HPDE6-E6E7 (cell line): ENCODE results near the gene CD96.
A peak's percentile ranks its signal among the peaks of the same experiment; 100 is the strongest.
"Not testable (repeated sequence)": the region's sequence is repeated elsewhere in the genome, so short reads cannot be mapped to it uniquely, and the experiment has no call there.

Experiments
- DNase-seq: peaks from one replicate; pipeline ENCODE4 v3.0.0; 2011; ENCODE audit warnings: missing footprints; ENCODE audit errors: extremely low spot score

Gene CD96

DNA sequence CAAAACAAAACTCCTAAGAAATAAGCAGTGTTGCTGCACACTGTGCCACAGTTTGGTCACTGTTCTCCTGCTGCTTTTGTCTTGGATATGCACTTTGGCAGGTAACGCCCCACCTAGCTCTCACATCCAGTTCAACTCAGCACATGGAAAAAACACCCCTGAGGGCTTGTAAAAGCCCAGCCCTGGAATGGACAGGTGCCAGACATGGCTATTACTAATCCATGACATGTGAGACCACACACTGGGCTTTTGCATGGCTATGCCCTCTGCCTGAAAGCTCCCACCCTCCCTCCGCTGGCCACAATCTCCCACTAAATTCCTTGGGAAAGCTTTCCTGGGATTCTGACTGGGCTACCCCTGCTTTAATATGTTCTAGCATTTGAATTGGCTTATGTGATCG lies 77.8 kb downstream of the CD96 start:
- no peak for DNase-seq

- DNase-seq: no peak
Observed at GRCh38 chr3:111621535-111621934, 79.5 kb downstream of the CD96 start.

DNA sequence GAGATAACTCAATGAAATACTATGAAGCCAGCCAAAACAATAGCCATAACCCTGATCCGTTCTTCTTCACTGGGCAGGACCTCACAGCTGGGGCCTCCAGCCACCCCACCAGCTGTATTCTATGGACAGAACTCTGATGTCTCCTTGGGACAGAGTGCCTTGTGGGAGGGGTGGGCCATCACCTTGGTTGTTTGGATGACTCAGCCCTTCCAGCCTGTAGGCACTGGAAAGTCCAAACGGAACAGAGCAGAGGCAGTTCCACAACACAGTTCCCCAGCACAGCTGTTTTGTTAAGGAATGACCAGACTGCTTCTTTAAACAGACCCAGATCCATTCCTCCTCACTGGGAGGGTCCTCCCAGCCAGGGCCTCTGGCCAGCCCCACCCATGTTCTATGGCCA lies 85.1 kb downstream of the CD96 start:
- no peak for DNase-seq

DNA sequence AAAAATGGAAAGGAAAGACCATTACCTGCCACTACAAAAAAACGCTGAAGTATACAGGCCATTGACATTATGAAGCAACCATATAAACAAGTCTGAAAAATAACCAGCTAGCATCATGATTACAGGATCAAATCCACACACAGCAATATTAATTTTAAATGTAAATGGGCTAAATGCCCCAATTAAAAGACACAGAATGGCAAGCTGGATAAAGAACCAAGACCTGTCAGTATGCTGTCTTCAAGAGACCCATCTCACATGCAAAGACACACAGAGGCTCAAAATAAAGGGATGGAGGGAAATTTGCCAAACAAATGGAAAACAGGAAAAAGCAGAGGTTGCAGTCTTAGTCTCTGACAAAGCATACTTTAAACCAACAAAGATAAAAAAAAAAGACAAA lies 87.0 kb downstream of the CD96 start:
- DNase-seq: not testable (repeated sequence)

DNA sequence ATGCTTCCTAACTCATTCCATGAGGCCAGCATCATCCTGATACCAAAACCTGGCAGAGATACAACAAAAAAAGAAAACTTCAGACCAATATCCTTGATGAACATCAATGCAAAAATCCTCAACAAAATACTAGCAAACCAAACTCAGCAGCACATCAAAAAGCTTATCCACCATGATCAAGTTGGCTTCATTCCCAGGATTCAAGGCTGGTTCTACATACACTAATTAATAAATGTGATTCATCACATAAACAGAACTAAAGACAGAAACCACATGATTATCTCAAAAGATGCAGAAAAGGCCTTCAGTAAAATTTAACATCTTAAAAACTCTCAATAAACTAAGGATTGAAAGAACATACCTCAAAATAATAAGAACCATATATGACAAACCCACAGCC lies 88.6 kb downstream of the CD96 start:
- DNase-seq: not testable (repeated sequence)

GRCh38 chr3:111635403-111635802 lies 93.4 kb downstream of the CD96 start:
- no peak for DNase-seq

- no peak for DNase-seq
Observed at GRCh38 chr3:111636366-111636885, 94.4 kb downstream of the CD96 start.

GRCh38 chr3:111639316-111639715 lies 97.3 kb downstream of the CD96 start:
- DNase-seq: no peak

DNA sequence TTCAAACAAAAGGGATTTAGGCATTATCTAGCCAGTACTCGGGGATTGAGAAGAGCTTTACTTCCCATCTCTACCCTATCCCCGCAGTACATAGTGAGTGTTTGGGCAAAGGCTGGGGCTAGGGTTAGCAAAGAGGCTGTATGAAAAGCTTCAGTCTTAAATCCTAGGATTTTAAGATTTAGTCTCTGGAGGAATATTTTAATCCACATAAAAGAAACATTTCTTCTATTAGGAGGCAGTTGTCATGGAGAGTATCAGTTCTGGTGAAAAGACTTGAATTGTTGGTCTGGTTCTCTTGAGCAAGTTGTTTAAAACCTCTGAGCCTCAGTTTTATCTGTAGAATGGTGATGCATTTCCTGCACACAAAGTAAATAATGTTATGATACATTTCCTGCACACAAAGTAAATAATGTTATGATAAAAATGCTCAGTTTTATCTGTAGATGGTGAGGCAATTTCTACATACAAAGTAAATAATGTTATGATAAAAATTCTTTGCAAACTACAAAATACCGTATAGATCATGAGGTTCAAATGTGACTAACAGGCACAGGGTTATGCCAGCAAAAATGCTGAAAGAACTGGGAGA lies 107.1 kb downstream of the CD96 start:
- no peak for DNase-seq

- DNase-seq: no peak
Observed at GRCh38 chr3:111650378-111651275, 108.6 kb downstream of the CD96 start.

- no peak for DNase-seq
Observed at GRCh38 chr3:111652492-111653180, 110.6 kb downstream of the CD96 start.

DNA sequence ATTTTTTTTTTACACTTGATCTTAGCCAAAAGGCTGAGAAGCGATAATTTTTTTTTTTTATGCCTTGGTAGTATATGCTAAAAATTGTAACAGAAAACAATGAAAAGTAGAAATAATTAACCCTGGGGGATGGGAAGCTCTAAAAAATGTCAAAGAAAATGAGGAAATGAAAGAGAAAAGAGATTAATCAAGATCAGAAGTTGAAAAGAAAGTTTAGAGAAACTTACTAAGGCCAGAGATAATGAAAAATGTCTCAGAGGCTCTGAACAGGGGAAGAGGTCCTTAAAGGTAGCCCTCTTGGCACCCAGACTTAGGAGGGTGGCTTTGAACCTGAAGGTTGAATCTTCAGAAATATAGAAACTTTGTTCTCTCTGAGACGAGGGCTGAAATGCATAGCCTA lies 111.8 kb downstream of the CD96 start:
- DNase-seq: no peak

- no peak for DNase-seq
Observed at GRCh38 chr3:111662012-111662411, 120.0 kb downstream of the CD96 start.

DNA sequence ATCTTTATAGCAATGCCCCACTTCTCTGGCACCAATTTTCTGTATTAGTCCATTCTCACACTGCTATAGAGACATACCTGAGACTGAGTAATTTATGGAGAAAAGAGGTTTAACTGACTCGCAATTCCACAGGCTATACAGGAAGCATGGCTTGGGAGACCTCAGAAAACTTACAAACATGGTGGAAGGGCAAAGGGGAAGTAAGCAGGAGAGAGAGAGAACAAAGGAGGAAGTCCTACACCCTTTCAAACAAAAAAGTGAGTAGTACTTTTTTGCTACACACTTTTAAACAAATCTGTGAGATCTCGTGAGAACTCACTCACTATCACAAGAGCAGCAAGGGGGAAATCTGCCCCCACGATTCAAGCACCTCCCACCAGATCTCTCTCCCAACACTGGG lies 120.9 kb downstream of the CD96 start:
- no peak for DNase-seq

- DNase-seq: no peak
Observed at GRCh38 chr3:111666041-111666735, 124.2 kb downstream of the CD96 start.

DNA sequence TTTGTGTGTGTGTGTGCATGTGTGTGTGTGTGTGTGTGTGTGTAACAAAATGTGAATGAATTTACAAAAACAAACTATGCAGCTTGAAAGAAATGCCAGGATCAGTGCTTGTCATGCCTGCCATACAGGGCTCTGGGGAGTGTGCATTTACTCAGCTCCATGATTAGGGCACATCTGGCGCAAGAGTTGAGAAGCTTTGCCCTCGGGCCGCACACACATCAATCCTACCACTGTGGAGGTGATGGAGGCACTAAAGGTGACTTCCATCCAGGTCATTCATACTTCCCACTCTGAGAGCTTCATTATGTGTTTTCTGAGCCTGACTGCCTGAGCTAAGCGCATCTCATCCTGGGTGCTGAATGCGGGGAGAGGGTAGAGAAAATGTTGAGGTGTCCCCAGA lies 125.2 kb downstream of the CD96 start:
- DNase-seq: no peak

DNA sequence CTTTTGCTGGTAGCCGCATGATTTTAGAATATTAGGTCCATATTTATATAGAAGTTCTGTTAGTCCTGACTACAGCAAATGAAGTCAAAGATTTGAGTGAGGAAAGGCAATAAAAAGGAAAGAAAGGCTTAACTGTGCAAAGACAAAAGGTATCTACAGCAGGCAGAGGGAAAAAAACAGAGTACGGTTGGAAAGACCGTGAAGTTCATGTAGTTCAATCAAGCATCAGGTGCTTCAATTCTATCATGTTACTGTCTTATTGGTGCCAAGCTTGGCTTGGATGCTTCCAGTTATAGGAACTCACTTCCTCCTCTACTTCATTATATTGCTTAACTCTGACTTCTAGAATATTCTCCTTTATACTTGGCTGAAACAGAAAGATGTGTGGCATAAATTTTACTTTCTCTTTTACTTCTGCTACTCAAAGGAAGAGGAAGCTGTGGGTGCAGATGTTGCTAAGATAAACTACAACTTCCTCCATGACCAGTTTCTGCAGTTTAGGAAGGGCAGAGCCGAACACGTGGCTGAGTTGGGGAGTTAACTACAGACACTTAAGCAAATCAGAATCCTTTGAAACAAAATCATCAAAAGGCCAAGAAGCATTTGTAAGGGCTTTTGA lies 125.7 kb downstream of the CD96 start:
- DNase-seq: no peak

DNA sequence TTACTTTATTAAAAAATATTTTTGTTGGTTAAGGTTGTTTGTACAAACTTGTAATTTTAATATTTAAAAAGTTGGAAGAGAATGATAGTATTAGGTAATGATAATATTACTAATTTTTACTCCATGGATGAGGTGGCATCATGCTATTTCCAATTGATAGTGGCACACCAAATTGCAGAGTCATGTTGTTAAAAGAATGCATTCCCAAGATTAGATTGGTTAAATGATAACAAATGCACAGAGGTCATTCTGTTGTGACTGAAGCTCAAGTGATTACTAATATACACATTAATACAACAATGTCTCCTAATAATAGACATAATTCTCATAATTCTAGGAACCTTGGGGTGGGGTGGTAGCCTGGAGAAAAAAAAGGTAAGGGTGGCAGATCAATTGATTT lies 126.3 kb downstream of the CD96 start:
- no peak for DNase-seq

DNA sequence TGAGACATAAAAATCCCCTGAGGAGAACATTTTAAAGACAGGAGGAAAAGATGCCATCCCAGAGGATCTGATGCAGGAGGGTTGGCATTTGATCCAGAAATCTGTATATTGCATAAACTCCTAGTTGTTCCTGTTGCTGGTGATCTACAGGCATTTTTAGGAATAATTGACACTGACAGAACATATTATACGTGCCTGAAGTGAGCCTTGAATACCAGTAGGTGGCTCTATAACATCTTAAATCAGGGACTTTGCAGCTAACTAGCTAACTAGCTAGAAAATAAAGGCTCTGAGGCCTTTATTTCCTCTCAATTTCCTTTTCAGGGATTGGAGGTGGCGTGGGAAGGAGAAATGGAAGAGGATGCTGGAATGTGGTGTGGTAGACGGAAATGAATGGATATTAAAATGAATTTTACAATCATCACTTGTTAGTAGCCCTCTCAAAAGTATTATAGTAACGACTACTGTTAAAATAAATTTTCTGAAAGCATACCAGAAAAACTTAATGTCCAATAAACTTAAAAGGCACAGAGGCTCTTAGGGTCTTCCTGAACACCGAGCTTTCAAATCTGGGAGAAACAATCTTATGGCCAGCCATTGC lies 127.0 kb downstream of the CD96 start:
- peak; percentile 37 for DNase-seq

DNA sequence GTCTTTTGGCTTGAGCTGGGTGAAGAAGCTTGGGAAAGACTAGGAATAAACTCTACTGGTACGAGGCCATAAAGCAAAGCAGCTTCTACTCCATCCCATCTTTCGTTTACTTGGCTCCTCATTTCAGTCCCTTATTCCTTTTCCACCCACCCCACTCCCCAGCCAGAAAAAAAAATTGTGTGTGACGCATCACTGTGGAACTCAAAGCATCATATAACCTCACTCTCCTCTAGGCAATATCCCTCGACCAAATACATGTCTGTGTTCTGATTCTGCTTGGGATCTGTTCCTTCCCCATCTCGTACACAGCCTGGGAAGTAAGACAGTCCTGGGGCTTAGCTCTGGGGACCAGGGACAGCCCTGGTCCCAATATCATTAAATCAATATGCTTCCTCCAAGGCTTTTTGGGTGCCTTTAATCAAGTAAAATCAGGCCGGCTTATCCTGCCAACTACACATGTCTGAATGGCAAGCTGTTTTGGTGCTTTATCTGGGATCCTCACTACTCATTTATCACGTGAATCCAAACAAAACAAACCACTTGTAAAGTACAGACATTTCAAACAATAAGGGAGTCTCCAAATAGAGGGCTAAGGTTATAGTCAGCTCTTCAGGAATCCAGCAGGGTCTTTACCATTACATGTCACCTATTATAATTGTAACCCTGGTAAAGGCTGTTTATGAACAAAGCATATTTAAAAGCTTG lies 128.1 kb downstream of the CD96 start:
- DNase-seq: no peak
